H9 (cell line): Measurements from ENCODE around the gene BLTP3B. TPM values are rescaled to one million over a fixed set of nuclear protein-coding genes. Genes with fewer than 3 reads are reported as not detected.
A peak's percentile ranks its signal among the peaks of the same experiment; 100 is the strongest.
"Not testable (repeated sequence)": the region's sequence is repeated elsewhere in the genome, so short reads cannot be mapped to it uniquely, and the experiment has no call there.

Experiments
- DNase-seq: peaks from one replicate; pipeline ENCODE4 v3.0.0-alpha.2; 2017
- H2AFZ ChIP-seq: one replicate; pipeline ENCODE4 v1.6.1; 2013; ENCODE audit warnings: mild to moderate bottlenecking, low read length, control low read depth, moderate library complexity
- H2AK5ac ChIP-seq: 2 replicates; pipeline ENCODE4 v1.6.1; 2013; ENCODE audit warnings: low read length, control low read depth, mixed read lengths; ENCODE audit not compliant: insufficient read length
- H2BK120ac ChIP-seq: one replicate; pipeline ENCODE4 v1.6.1; 2013; ENCODE audit warnings: low read depth, mild to moderate bottlenecking, low read length, control low read depth, inconsistent platforms; ENCODE audit not compliant: poor library complexity, severe bottlenecking
- H2BK12ac ChIP-seq: 2 replicates; pipeline ENCODE4 v1.6.1; 2013; ENCODE audit warnings: low read length, control low read depth, mixed read lengths, low read depth; ENCODE audit not compliant: insufficient read length
- H2BK15ac ChIP-seq: 2 replicates; pipeline ENCODE4 v1.6.1; 2013; ENCODE audit warnings: low read depth, low read length, control low read depth
- H2BK20ac ChIP-seq: one replicate; pipeline ENCODE4 v1.6.1; 2013; ENCODE audit warnings: low read depth, mild to moderate bottlenecking, low read length, control low read depth, inconsistent platforms; ENCODE audit not compliant: poor library complexity, severe bottlenecking
- H2BK5ac ChIP-seq: 2 replicates; pipeline ENCODE4 v1.6.1; 2013; ENCODE audit warnings: low read length, control low read depth, mixed read lengths; ENCODE audit not compliant: insufficient read length
- H3K14ac ChIP-seq: 2 replicates; pipeline ENCODE4 v1.6.1; 2013; ENCODE audit warnings: low read length, control low read depth; ENCODE audit not compliant: insufficient read depth
- H3K18ac ChIP-seq: 2 replicates; pipeline ENCODE4 v1.6.1; 2013; ENCODE audit warnings: low read depth, mild to moderate bottlenecking, mixed read lengths, low read length, control low read depth; ENCODE audit not compliant: insufficient read length
- H3K23ac ChIP-seq: 2 replicates; pipeline ENCODE4 v1.6.1; 2013; ENCODE audit warnings: low read length, control low read depth, mixed read lengths, low read depth; ENCODE audit not compliant: insufficient read length
- H3K23me2 ChIP-seq: 2 replicates; pipeline ENCODE4 v1.6.1; 2013; ENCODE audit warnings: low read depth, mild to moderate bottlenecking, mixed read lengths, low read length, control low read depth; ENCODE audit not compliant: insufficient read length, poor library complexity, severe bottlenecking
- H3K27ac ChIP-seq: 2 replicates; pipeline ENCODE4 v1.5.1; 2013; ENCODE audit warnings: low read length, control low read depth, mixed read lengths, low read depth; ENCODE audit not compliant: insufficient read length
- H3K27me3 ChIP-seq: 2 replicates; pipeline ENCODE4 v1.6.1; 2013; ENCODE audit warnings: low read length, control low read depth, inconsistent platforms; ENCODE audit not compliant: insufficient read depth
- H3K4ac ChIP-seq: 2 replicates; pipeline ENCODE4 v1.6.1; 2013; ENCODE audit warnings: low read depth, mild to moderate bottlenecking, control low read depth, inconsistent platforms, low read length, moderate library complexity
- H3K4me1 ChIP-seq: 2 replicates; pipeline ENCODE4 v1.6.1; 2013; ENCODE audit warnings: low read length, control low read depth, inconsistent platforms; ENCODE audit not compliant: insufficient read depth
- H3K4me2 ChIP-seq: 2 replicates; pipeline ENCODE4 v1.6.1; 2013; ENCODE audit warnings: low read length, control low read depth, mixed read lengths; ENCODE audit not compliant: insufficient read length, insufficient read depth
- H3K56ac ChIP-seq: 2 replicates; pipeline ENCODE4 v1.6.1; 2013; ENCODE audit warnings: low read depth, mild to moderate bottlenecking, mixed read lengths, low read length, control low read depth; ENCODE audit not compliant: insufficient read length
- H3K79me1 ChIP-seq: 2 replicates; pipeline ENCODE4 v1.6.1; 2013; ENCODE audit warnings: low read depth, mild to moderate bottlenecking, moderate library complexity, low read length, control low read depth, inconsistent platforms; ENCODE audit not compliant: insufficient read depth, poor library complexity, severe bottlenecking
- H3K79me2 ChIP-seq: 2 replicates; pipeline ENCODE4 v1.6.1; 2013; ENCODE audit warnings: low read length, control low read depth, inconsistent platforms; ENCODE audit not compliant: insufficient read depth
- H3K9ac ChIP-seq: 2 replicates; pipeline ENCODE4 v1.6.1; 2013; ENCODE audit warnings: low read length, control low read depth, mixed read lengths; ENCODE audit not compliant: insufficient read length; ENCODE audit errors: extremely low read depth
- H3K9me3 ChIP-seq: one replicate; pipeline ENCODE4 v1.6.1; 2013; ENCODE audit warnings: low read depth, low read length, inconsistent platforms; ENCODE audit not compliant: control insufficient read depth
- H3T11ph ChIP-seq: one replicate; pipeline ENCODE4 v1.6.1; 2013; ENCODE audit warnings: mild to moderate bottlenecking, low read length, control low read depth, inconsistent platforms
- H4K20me1 ChIP-seq: one replicate; pipeline ENCODE4 v1.6.1; 2013; ENCODE audit not compliant: control insufficient read depth, insufficient read length, insufficient read depth
- H4K5ac ChIP-seq: 2 replicates; pipeline ENCODE4 v1.6.1; 2013; ENCODE audit warnings: low read depth, mild to moderate bottlenecking, mixed read lengths, low read length, control low read depth; ENCODE audit not compliant: insufficient read length
- H4K8ac ChIP-seq: replicated peaks from 2 replicates; pipeline ENCODE4 v1.6.1; 2013; ENCODE audit warnings: low read length, control low read depth, mixed read lengths, low read depth; ENCODE audit not compliant: insufficient read length
- H4K91ac ChIP-seq: 2 replicates; pipeline ENCODE4 v1.6.1; 2013; ENCODE audit warnings: low read depth, mild to moderate bottlenecking, moderate library complexity, mixed read lengths, low read length, control low read depth; ENCODE audit not compliant: insufficient read length
- H3K27ac Mint-ChIP-seq, 3 experiments: 2 replicates in 2 of 3; 3 replicates in 1 of 3; pipeline ENCODE4 v1.8.0; 2020 to 2021; ENCODE audit warnings: mixed read lengths in 3 of 3, mild to moderate bottlenecking in 1 of 3, moderate library complexity in 1 of 3
- H3K27me3 Mint-ChIP-seq: 2 replicates; pipeline ENCODE4 v1.8.0; 2021; ENCODE audit warnings: low read depth, mild to moderate bottlenecking, moderate library complexity, mixed read lengths
- H3K36me3 Mint-ChIP-seq, 3 experiments: 2 replicates in 2 of 3; 3 replicates in 1 of 3; pipeline ENCODE4 v1.8.0; 2020 to 2021; ENCODE audit warnings: low read depth in 3 of 3, mixed read lengths in 3 of 3; ENCODE audit not compliant: insufficient read depth in 1 of 3
- H3K4me1 Mint-ChIP-seq, 2 experiments: 2 replicates each; pipeline ENCODE4 v1.8.0; 2020; ENCODE audit warnings: mixed read lengths in 2 of 2
- H3K4me3 Mint-ChIP-seq, 2 experiments: 2 replicates in 1 of 2; 3 replicates in 1 of 2; pipeline ENCODE4 v1.8.0; 2020 to 2021; ENCODE audit warnings: mild to moderate bottlenecking in 2 of 2, mixed read lengths in 2 of 2, moderate library complexity in 1 of 2
- H3K9me3 Mint-ChIP-seq, 2 experiments: 2 replicates in 1 of 2; 3 replicates in 1 of 2; pipeline ENCODE4 v1.8.0; 2020; ENCODE audit warnings: mild to moderate bottlenecking in 2 of 2, mixed read lengths in 2 of 2, moderate library complexity in 1 of 2
- WGBS: extraction: QIAGEN DNeasy Blood & Tissue Kit; methylation state at CpG from one replicate; pipeline ENCODE4 v1.1.7; 2013; ENCODE audit warnings: missing lambda C conversion rate, low lambda C conversion rate, mixed read lengths; ENCODE audit not compliant: insufficient read length; ENCODE audit errors: extremely low coverage; 5-methylcytosine and 5-hydroxymethylcytosine counted together
- total RNA-seq: library from RNA; stranded (reverse); gene quantifications from 2 replicates; pipeline ENCODE4 v1.2.1, GENCODE V29; 2021
- TF ChIP-seq, protein P1 (sequence below): fragments of 200-600 bp; sonication (generic); conservative IDR thresholded peaks from 3 replicates; pipeline ENCODE4 v1.8.0; 2021; ENCODE audit warnings: antibody characterized with exemption, mild to moderate bottlenecking

The BLTP3B gene
- total RNA-seq, 1 experiment from 2014 or later = 20.7 TPM

DNA sequence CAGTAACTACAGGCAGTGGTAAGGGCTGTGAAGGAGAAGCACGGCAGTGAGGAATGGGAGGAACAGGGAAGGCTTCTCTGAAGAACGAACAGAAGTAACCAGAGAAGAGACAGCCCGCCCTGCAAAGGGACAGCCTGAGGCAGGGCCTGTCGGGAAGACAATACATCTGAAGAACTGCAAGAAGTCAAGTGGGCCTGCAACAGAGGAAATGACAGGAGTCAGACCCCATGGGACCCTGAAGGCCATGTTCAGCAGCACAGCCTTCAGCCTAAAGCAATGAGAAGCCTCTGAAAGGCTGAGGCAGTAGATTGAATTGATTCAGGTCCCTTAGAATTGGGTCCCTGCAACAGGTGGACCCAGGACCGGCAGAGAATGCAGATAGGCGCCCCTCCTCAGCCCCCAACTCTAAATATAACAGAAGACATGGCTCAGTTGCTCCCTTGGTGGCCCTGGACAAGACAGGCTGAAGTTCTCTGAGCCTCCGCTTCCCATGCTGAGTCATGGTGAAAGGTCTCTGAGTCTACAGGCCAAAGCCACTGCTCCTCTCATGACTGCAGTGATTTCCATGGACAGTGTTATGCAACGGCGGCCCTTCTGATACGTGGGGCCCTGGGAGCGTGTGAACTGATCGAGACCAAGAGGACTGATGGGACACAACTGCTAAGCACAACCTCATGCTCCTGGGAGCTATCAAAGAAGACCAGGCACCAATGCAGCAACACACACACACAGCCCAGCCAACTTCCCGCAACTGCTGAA, 47.1 kb upstream of the BLTP3B start:
- Histone ChIP-seq H3K14ac (no peak overlapping the region; the same call in 1 of the 2 replicates), H3K27ac (no peak overlapping the region), H3K56ac (no peak overlapping the region), H3K79me2 (no peaks in the 10 kb centered on the region; the same call in 1 of the 2 replicates), H3K18ac (no peak overlapping the region), H3K79me1 (no peaks in the 10 kb centered on the region), H2AK5ac (no peak overlapping the region), H3K9ac (no peak overlapping the region), H3K27me3 (no peaks in the 10 kb centered on the region), H4K91ac (no peak overlapping the region), H2BK15ac (no peak overlapping the region), H2BK5ac (no peak overlapping the region), H4K20me1 (no peaks in the 10 kb centered on the region), H4K8ac (no peak overlapping the region), H3K4me1 (no peaks in the 10 kb centered on the region), H3T11ph (no peak overlapping the region), H2AFZ (no peak overlapping the region), H2BK20ac (no peak overlapping the region), H2BK12ac (no peak overlapping the region), H2BK120ac (no peak overlapping the region), H3K9me3 (no peaks in the 10 kb centered on the region), H3K4me2 (no peak overlapping the region), H3K4ac (no peak overlapping the region), H3K23ac (no peak overlapping the region), H4K5ac (no peak overlapping the region), H3K23me2 (no peaks in the 10 kb centered on the region)
- Mint-ChIP-seq H3K9me3 (no peaks in the 10 kb centered on the region), H3K27ac (peak overlapping the region; percentile 52 to 77 (median 74); a peak in 5 of 7 replicates), H3K4me3 (no peak overlapping the region), H3K4me1 (peaks cover 2 to 5% of the 10 kb centered on the region in 2 experiments; a peak in 2 of 4 replicates), H3K27me3 (no peaks in the 10 kb centered on the region), H3K36me3 (peaks cover 23 to 50% (median 24%) of the 10 kb centered on the region in 3 experiments)
- DNase-seq = no peak
- TF ChIP-seq, protein P1, sequence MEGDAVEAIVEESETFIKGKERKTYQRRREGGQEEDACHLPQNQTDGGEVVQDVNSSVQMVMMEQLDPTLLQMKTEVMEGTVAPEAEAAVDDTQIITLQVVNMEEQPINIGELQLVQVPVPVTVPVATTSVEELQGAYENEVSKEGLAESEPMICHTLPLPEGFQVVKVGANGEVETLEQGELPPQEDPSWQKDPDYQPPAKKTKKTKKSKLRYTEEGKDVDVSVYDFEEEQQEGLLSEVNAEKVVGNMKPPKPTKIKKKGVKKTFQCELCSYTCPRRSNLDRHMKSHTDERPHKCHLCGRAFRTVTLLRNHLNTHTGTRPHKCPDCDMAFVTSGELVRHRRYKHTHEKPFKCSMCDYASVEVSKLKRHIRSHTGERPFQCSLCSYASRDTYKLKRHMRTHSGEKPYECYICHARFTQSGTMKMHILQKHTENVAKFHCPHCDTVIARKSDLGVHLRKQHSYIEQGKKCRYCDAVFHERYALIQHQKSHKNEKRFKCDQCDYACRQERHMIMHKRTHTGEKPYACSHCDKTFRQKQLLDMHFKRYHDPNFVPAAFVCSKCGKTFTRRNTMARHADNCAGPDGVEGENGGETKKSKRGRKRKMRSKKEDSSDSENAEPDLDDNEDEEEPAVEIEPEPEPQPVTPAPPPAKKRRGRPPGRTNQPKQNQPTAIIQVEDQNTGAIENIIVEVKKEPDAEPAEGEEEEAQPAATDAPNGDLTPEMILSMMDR = no peak
- no CpG with 5 or more reads among the region's 13 CpGs for WGBS

DNA sequence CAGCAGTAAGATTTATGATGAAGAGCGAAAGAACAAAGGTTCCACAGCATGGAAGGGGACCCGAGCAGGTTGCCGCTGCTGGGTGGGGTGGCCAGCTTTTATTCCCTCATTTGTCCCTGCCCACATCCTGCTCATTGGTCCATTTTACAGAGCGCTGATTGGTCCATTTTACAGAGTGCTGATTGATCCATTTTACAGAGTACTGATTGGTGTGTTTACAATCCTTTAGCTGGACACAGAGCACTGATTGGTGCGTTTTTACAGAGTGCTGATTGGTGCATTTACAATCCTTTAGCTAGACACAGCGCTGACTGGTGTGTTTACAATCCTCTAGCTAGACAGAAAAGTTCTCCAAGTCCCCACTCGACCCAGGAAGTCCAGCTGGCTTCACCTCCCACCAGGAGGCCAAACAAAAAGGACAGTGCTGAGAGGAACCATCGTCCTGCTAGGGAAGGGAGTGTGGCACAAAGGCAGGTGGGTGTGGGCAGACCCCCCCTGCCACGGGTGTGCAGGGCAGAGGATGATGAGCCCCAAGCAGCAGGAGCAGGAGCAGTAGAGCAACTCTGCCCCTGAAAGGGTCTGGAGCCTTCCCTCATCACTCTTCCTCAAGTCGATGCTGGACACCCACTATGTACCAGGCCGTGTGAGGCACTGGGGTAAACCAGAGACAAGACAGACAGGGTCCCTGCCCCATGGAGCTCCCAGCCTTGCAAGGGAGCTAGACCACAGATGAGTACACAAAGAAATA, 46.4 kb upstream of the BLTP3B start:
- H3K14ac ChIP-seq, H3K4me3 Mint-ChIP-seq, H3K9ac ChIP-seq, H3K27me3 Mint-ChIP-seq, H2BK5ac ChIP-seq, H2BK15ac ChIP-seq, H2AK5ac ChIP-seq, H3K79me2 ChIP-seq, H2AFZ ChIP-seq, H3T11ph ChIP-seq, H3K23ac ChIP-seq, H3K27ac ChIP-seq, H4K20me1 ChIP-seq, H3K4me1 ChIP-seq, H4K8ac ChIP-seq, DNase-seq, H3K56ac ChIP-seq, H3K18ac ChIP-seq, H2BK12ac ChIP-seq, H3K79me1 ChIP-seq, H3K4me1 Mint-ChIP-seq, H4K91ac ChIP-seq, H3K9me3 ChIP-seq, H3K4ac ChIP-seq, H3K4me2 ChIP-seq, H2BK120ac ChIP-seq, H3K23me2 ChIP-seq, H3K9me3 Mint-ChIP-seq, H2BK20ac ChIP-seq, H3K27me3 ChIP-seq, H4K5ac ChIP-seq: not testable (repeated sequence)
- no CpG with 5 or more reads among the region's 11 CpGs for whole genome bisulfite sequencing
- Mint-ChIP-seq H3K27ac (peak overlapping the region in 2 of 3 experiments; percentile 52 to 77; a peak in 2 of 7 replicates), H3K36me3 (peaks cover 18 to 42% (median 19%) of the 10 kb centered on the region in 3 experiments)
